GM12878 (cell line): ENCODE results near the gene NPAS3. TPM values are rescaled to one million over a fixed set of nuclear protein-coding genes. Genes with fewer than 3 reads are reported as not detected.

Experiments
- ATAC-seq: fragments of 200-7000 bp; cut with Tn5 transposase; 3 replicates; pipeline ENCODE4 v1.9.1; 2020; ENCODE audit warnings: mild to moderate bottlenecking, moderate library complexity
- BruUV-seq: library from RNA; stranded (reverse); fragments of 400-500 nt; replicated peaks from 2 replicates; lab custom pipeline; 2021; lab: Mats Ljungman, UMichigan
- CTCF ChIA-PET: fragments of 300-600 bp; sonication (Branson Sonifier 250); formaldehyde crosslinking; extraction: SDS; loops from one replicate; lab custom pipeline; 2021; ENCODE audit warnings: inconsistent platforms; lab: Yijun Ruan, JAX
- POLR2A ChIA-PET: fragments of 350-600 bp; formaldehyde crosslinking; extraction: SDS; loops from one replicate; lab custom pipeline; 2021; ENCODE audit warnings: inconsistent platforms; lab: Charles Lee
- RAD21 ChIA-PET: fragments of 300-600 bp; sonication (Branson Sonifier 250); formaldehyde crosslinking; loops from one replicate; lab custom pipeline; 2023; ENCODE audit warnings: antibody characterized with exemption; ENCODE audit not compliant: unreplicated experiment; lab: Charles Lee
- SMC1A ChIA-PET: fragments of 300-600 bp; sonication (Branson Sonifier 250); formaldehyde crosslinking; loops from one replicate; lab custom pipeline; 2023; ENCODE audit not compliant: unreplicated experiment, uncharacterized antibody; lab: Charles Lee
- DNase-seq: peaks from one replicate; pipeline ENCODE4 v3.0.0-alpha.2; 2011; ENCODE audit warnings: low read depth, low spot score
- FAIRE-seq: peaks from 3 replicates; lab custom pipeline; 2011; peaks lifted over from hg19 to GRCh38; lab: Jason Lieb, UNC
- H2AFZ ChIP-seq: 2 replicates; pipeline ENCODE4 v1.6.0; 2011; ENCODE audit warnings: low read depth, low read length, control low read depth; ENCODE audit not compliant: control insufficient read depth
- H3K27ac ChIP-seq: 2 replicates; pipeline ENCODE4 v1.5.1; 2011; ENCODE audit warnings: control low read depth; ENCODE audit not compliant: control insufficient read depth, insufficient read depth
- H3K27me3 ChIP-seq, 2 experiments: replicated peaks in 1 of 2; 2 replicates each; pipeline versions ENCODE4 v1.6.0 to v1.6.1; 2011; ENCODE audit warnings: low read length in 1 of 2; ENCODE audit not compliant: control insufficient read depth in 2 of 2, insufficient read depth in 2 of 2
- H3K36me3 ChIP-seq, 2 experiments: 2 replicates each; pipeline ENCODE4 v1.5.1; 2011; ENCODE audit warnings: low read length in 1 of 2; ENCODE audit not compliant: control insufficient read depth in 2 of 2, insufficient read depth in 2 of 2
- H3K4me1 ChIP-seq: 2 replicates; pipeline ENCODE4 v1.6.1; 2011; ENCODE audit warnings: mild to moderate bottlenecking, low read length, moderate library complexity, mixed read lengths; ENCODE audit not compliant: control insufficient read depth, insufficient read depth
- H3K4me2 ChIP-seq: 2 replicates; pipeline ENCODE4 v1.6.0; 2011; ENCODE audit warnings: control low read depth; ENCODE audit not compliant: control insufficient read depth, insufficient read depth
- H3K4me3 ChIP-seq: fragments of 200-600 bp; sonication (generic); 2 replicates; pipeline ENCODE4 v1.5.1; 2016
- H3K79me2 ChIP-seq: 2 replicates; pipeline ENCODE4 v1.6.0; 2011; ENCODE audit warnings: low read length; ENCODE audit not compliant: control insufficient read depth, insufficient read depth
- H3K9ac ChIP-seq: 2 replicates; pipeline ENCODE4 v1.8.0; 2011; ENCODE audit warnings: low read length, control low read depth, mixed read lengths; ENCODE audit not compliant: control insufficient read depth, insufficient read depth
- H3K9me3 ChIP-seq: replicated peaks from 3 replicates; pipeline ENCODE4 v1.5.1; 2011; ENCODE audit warnings: mild to moderate bottlenecking, low read length; ENCODE audit not compliant: control insufficient read depth, insufficient read depth
- H4K20me1 ChIP-seq: 2 replicates; pipeline ENCODE4 v1.6.0; 2011; ENCODE audit not compliant: control insufficient read depth, insufficient read depth
- ATF2 ChIP-seq: IDR thresholded peaks from 2 replicates; pipeline ENCODE4 v1.6.1; 2012; ENCODE audit warnings: low read length, inconsistent platforms
- CBX5 ChIP-seq: sonication (generic); IDR thresholded peaks from 2 replicates; pipeline ENCODE4 v1.6.1; 2016; ENCODE audit warnings: low read depth, moderate library complexity, mild to moderate bottlenecking, inconsistent platforms
- CHD1 ChIP-seq: IDR thresholded peaks from 2 replicates; pipeline ENCODE4 v1.6.1; 2012; ENCODE audit warnings: low read depth, low read length, improper control_type of control experiment
- HDGF ChIP-seq: fragments of 450-650 bp; IDR thresholded peaks from 2 replicates; pipeline ENCODE4 v1.6.1; 2016; ENCODE audit warnings: antibody characterized with exemption
- JUNB ChIP-seq: IDR thresholded peaks from 2 replicates; pipeline ENCODE4 v1.6.1; 2016; ENCODE audit warnings: antibody characterized with exemption, mild to moderate bottlenecking
- POLR2AphosphoS2 ChIP-seq: IDR thresholded peaks from 2 replicates; pipeline ENCODE4 v1.6.1; 2011; ENCODE audit warnings: low read depth, mild to moderate bottlenecking, low read length, improper control_type of control experiment, moderate library complexity
- RB1 ChIP-seq: fragments of 450-650 bp; formaldehyde crosslinking; IDR thresholded peaks from 2 replicates; pipeline ENCODE4 v1.6.1; 2017; ENCODE audit warnings: mild to moderate bottlenecking, borderline replicate concordance
- RCOR1 ChIP-seq: conservative IDR thresholded peaks from 2 replicates; pipeline ENCODE4 v1.6.1; 2012; ENCODE audit warnings: low read depth, low read length, improper control_type of control experiment
- SMC3 ChIP-seq: IDR thresholded peaks from 2 replicates; pipeline ENCODE4 v1.6.1; 2011; ENCODE audit warnings: low read length, improper control_type of control experiment, borderline replicate concordance
- TBL1XR1 ChIP-seq: IDR thresholded peaks from 2 replicates; pipeline ENCODE4 v1.6.1; 2012; ENCODE audit warnings: low read depth, low read length, improper control_type of control experiment
- ZSCAN29 ChIP-seq: fragments of 450-650 bp; IDR thresholded peaks from 2 replicates; pipeline ENCODE4 v1.6.1; 2017; ENCODE audit warnings: mild to moderate bottlenecking, moderate library complexity
- WGBS: methylation state at CpG from one replicate; pipeline ENCODE4 v1.1.6; 2016; ENCODE audit warnings: low lambda C conversion rate; ENCODE audit not compliant: insufficient replicate concordance, insufficient coverage; ENCODE audit errors: missing lambda C conversion rate; 5-methylcytosine and 5-hydroxymethylcytosine counted together
- in situ Hi-C: fragments of 300-500 bp; cut with MboI; formaldehyde crosslinking; loops from 9 replicates; pipeline ENCODE4 v1.14.3; 2018; ENCODE audit warnings: mixed read lengths
- intact Hi-C: fragments of 100-400 bp; cut with micrococcal nuclease; formaldehyde crosslinking; loops from one replicate; pipeline ENCODE4 v1.14.2; 2022; ENCODE audit not compliant: unreplicated experiment
- polyA plus RNA-seq, 11 experiments: library from polyadenylated mRNA; depleted of rRNA in 4 of 11; unstranded in 6 of 11; stranded (reverse) in 5 of 11; fragments of >200 nt; fragmentation: Nextera tagmentation in 4 of 11; fragmentation: Illumina TruSeq in 1 of 11; extraction: Ambion mirVana in 4 of 11; extraction: Trizol in 1 of 11; gene quantifications; 1 replicate in 1 of 11; 2 replicates in 10 of 11; pipeline versions ENCODE4 v1.2.1 to v1.2.3, GENCODE V29; 2011 to 2016; ENCODE audit warnings: inconsistent platforms in 2 of 11, missing spikeins in 2 of 11, low read depth in 1 of 11
- total RNA-seq, 4 experiments: library from RNA; depleted of rRNA in 3 of 4; stranded (reverse); fragments of >200 nt in 3 of 4; fragmentation: Illumina TruSeq in 1 of 4; extraction: Trizol in 1 of 4; gene quantifications; 2 replicates each; pipeline versions ENCODE4 v1.2.1 to v1.2.3, GENCODE V29; 2013 to 2021

NPAS3 gene
- total and polyA plus RNA-seq, 10 of the 15 experiments (the other 5 are each of a cell fraction or from before 2014, with no cell fraction given): under 0.01 to 2.7 (median 0.03) TPM; not detected in 6

GRCh38 chr14:33738491-33738890 lies 799.8 kb downstream of the NPAS3 start:
- 76% methylated on average over 3 of the region's 3 CpGs for WGBS
- BruUV-seq: no TSS peak
- Histone ChIP-seq H3K9me3 (no peaks in the 10 kb centered on the region), H3K36me3 (no peaks in the 10 kb centered on the region), H3K9ac (no peak overlapping the region), H3K4me1 (no peaks in the 10 kb centered on the region), H3K4me2 (no peak overlapping the region), H3K27me3 (no peaks in the 10 kb centered on the region), H3K79me2 (no peaks in the 10 kb centered on the region), H3K27ac (no peak overlapping the region), H2AFZ (no peak overlapping the region), H4K20me1 (no peaks in the 10 kb centered on the region), H3K4me3 (no peak overlapping the region)
- DNase-seq: no peak
- no peak for FAIRE-seq
- RAD21 ChIA-PET: interaction anchor here (0.8 to 1.5 kb wide), 2 partner anchors 46 to 206 kb away, joined by 3 read pairs; no protein-coding TSS in a partner anchor
- SMC1A ChIA-PET: interaction anchor here (0.8 to 1.3 kb wide), 8 partner anchors 9 to 63 kb away, joined by 3 to 4 read pairs (median 3); no protein-coding TSS in a partner anchor
- intact Hi-C loops: no loop called here
- no peak for ATAC-seq
- no peak for TF ChIP-seq JUNB
- no peak for TF ChIP-seq ZSCAN29
- no peak for TF ChIP-seq SMC3
- POLR2A ChIA-PET: no interaction called here
- in situ Hi-C loops: no loop called here
- CTCF ChIA-PET: interaction anchor here (1.5 kb wide), 1 partner anchor 17 kb away, joined by 4 read pairs; no protein-coding TSS in a partner anchor

- ChIA-PET SMC1A (interaction anchor here (0.6 kb wide), 1 partner anchor 7 kb away, joined by 3 read pairs; no protein-coding TSS in a partner anchor), CTCF (interaction anchor here (1.2 to 1.7 kb wide), 2 partner anchors 13 to 52 kb away, joined by 3 to 7 read pairs; no protein-coding TSS in a partner anchor), RAD21 (no interaction called here), POLR2A (no interaction called here)
- Histone ChIP-seq H3K9me3 (no peaks in the 10 kb centered on the region), H3K4me3 (no peak overlapping the region), H3K36me3 (no peaks in the 10 kb centered on the region), H4K20me1 (no peaks in the 10 kb centered on the region), H3K4me2 (no peak overlapping the region), H3K79me2 (no peaks in the 10 kb centered on the region), H2AFZ (no peak overlapping the region), H3K4me1 (no peaks in the 10 kb centered on the region), H3K9ac (no peak overlapping the region), H3K27ac (no peak overlapping the region), H3K27me3 (no peaks in the 10 kb centered on the region)
- intact Hi-C loops: no loop called here
- 20% methylated on average over 5 of the region's 5 CpGs for WGBS
- BruUV-seq: no TSS peak
- FAIRE-seq: no peak
- in situ Hi-C loops: no loop called here
- TF ChIP-seq CHD1 (no peak), ATF2 (no peak), HDGF (no peak), RB1 (no peak), RCOR1 (no peak), CBX5 (no peak), TBL1XR1 (no peak), POLR2AphosphoS2 (no peak)
- DNase-seq: no peak
- no peak for ATAC-seq
Observed at GRCh38 chr14:33740531-33740930, 801.9 kb downstream of the NPAS3 start.
